GM12865 (cell line): ENCODE measurements around the gene MCF2L2.
"Not testable (repeated sequence)": the region's sequence is repeated elsewhere in the genome, so short reads cannot be mapped to it uniquely, and the experiment has no call there.

Source experiments
- DNase-seq: peaks from one replicate; pipeline ENCODE4 v3.0.0; 2010; ENCODE audit warnings: low read depth
- H3K4me3 ChIP-seq: 2 replicates; pipeline ENCODE4 v1.5.1; 2011; ENCODE audit warnings: mild to moderate bottlenecking, low read depth, low read length, control low read depth
- CTCF ChIP-seq: IDR thresholded peaks from 2 replicates; pipeline ENCODE4 v1.5.1; 2011; ENCODE audit warnings: low read length, control low read depth, low read depth, inconsistent platforms; ENCODE audit not compliant: insufficient read depth; ENCODE audit errors: missing control alignments

The MCF2L2 gene

GRCh38 chr3:183428447-183429211 is at the start of gene MCF2L2:
Gene MCF2L2, minus strand, starts transcription at chr3:183428619. Its CDS starts 642 bp downstream, at chr3:183427977.
- TF ChIP-seq CTCF = no peak
- peak within 1 kb of the TSS; percentile 70 for H3K4me3 ChIP-seq
- DNase-seq = peak; percentile 68

- DNase-seq = no peak
- no peak overlapping the region for H3K4me3 ChIP-seq
These were observed 49.5 kb upstream of the MCF2L2 start for GRCh38 chr3:183477801-183478456.

GRCh38 chr3:183475764-183476162 is 47.3 kb upstream of the MCF2L2 start:
- H3K4me3 ChIP-seq, DNase-seq: not testable (repeated sequence)

More at GRCh38 chr3:183477801-183478456, 49.5 kb upstream of the MCF2L2 start:
- TF ChIP-seq CTCF = no peak

- no peak for TF ChIP-seq CTCF
- DNase-seq = no peak
- H3K4me3 ChIP-seq = no peak overlapping the region
These were observed 46.8 kb upstream of the MCF2L2 start for GRCh38 chr3:183475016-183475763.

GRCh38 chr3:183473969-183474368 is 45.5 kb upstream of the MCF2L2 start:
- no peak for TF ChIP-seq CTCF
- H3K4me3 ChIP-seq = no peak overlapping the region
- no peak for DNase-seq

- no peak overlapping the region for H3K4me3 ChIP-seq
- TF ChIP-seq CTCF = no peak
- no peak for DNase-seq
These were observed 43.7 kb upstream of the MCF2L2 start for GRCh38 chr3:183472155-183472554.

GRCh38 chr3:183468424-183468823 is 40.0 kb upstream of the MCF2L2 start:
- H3K4me3 ChIP-seq = no peak overlapping the region
- no peak for TF ChIP-seq CTCF
- no peak for DNase-seq
